ENCODE measurements around the gene SLC25A17. TPM values are rescaled to one million over a fixed set of nuclear protein-coding genes. Genes with fewer than 3 reads are reported as not detected.
A peak's percentile ranks its signal among the peaks of the same experiment; 100 is the strongest.
"Not testable (repeated sequence)": the region's sequence is repeated elsewhere in the genome, so short reads cannot be mapped to it uniquely, and the experiment has no call there.

SLC25A17 gene, protein sequence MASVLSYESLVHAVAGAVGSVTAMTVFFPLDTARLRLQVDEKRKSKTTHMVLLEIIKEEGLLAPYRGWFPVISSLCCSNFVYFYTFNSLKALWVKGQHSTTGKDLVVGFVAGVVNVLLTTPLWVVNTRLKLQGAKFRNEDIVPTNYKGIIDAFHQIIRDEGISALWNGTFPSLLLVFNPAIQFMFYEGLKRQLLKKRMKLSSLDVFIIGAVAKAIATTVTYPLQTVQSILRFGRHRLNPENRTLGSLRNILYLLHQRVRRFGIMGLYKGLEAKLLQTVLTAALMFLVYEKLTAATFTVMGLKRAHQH
- 21.4 TPM for polyA plus RNA-seq (2013, experiment 1 of 2; ENCODE audit: insufficient read length)
- polyA plus RNA-seq (2013, experiment 2 of 2; ENCODE audit: insufficient read length): 22.2 TPM

DNA sequence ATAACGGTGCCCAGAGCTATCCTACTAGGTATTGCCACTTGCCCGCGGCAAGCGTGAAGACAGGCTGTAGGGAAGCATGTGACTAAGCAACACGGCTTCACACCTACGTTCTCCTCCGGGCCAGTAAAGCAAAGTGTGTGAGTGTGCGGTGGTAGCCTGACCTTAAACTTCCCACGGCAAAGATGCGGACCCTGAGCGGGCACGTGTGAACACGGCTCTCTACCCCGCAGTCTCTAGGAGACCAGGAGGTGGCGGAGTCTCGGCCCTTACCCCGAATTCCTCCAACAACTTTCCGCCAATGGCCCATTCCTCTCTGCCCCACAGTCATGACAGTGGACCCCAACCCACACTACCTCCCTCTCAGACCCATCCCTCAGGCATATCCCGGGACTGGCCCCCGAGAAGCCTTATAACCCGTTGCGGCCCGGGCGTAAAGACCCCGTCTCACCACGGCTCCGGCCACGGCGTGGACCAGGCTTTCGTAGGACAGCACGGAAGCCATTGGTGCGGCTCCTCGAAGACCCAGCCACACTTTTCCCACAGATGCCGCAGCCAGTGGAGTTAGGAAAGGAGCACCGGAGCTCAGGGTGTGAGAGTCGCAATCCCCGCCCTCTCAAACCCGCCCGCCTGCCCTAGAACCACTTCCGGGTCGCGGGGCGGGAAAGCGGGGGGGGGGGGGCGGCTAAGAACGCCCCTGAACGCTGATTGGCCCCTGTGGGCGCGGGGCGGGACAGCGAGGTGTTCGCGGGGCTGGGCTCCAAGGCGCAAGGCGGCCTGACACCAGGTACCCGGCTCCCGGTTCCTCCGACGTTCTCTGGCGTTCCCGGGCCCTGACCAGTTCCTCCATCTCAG is at the start of gene SLC25A17:
Gene SLC25A17, minus strand, starts transcription at position 600 of the 852 bp plus-strand sequence. Its CDS starts 98 bp downstream, at position 502.
- DNase-seq: peak; percentile 83

DNA sequence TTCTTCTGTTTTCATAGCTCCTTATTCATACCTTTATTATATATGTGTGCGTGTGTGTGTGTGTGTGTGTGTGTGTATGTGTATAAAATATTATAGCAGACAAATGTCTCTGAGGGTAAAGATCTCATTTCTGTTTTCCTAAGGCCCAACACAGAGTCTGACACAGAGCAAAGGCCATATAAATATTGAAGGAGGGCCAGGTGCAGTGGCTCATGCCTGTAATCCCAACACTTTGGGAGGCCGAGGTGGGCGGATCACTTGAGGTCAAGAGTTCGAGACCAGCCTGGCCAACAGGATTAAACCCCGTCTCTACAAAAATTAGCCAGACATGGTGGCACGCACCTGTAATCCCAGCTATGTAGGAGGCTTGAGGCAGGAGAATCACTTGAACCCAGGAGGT is 49.2 kb upstream of the SLC25A17 start:
- not testable (repeated sequence) for DNase-seq

DNA sequence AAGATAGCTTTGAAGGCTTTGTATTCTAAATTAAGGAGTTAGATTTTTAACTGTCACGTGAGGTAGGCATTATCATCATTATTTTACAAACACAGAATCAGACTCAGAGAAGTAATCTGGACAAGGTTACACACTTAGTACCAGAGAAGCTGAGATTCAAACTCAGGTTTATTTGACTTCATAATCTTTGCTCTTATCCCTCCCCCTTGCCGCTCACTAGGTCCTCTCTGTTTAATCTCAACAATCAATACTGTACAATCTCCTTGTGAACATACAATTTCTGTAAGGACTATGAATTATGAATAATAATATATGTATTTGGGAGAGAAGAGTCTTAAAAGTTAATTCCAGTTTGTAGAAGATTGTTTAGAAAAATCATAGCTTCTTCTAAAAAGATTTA is 48.0 kb upstream of the SLC25A17 start:
- no peak for DNase-seq

DNA sequence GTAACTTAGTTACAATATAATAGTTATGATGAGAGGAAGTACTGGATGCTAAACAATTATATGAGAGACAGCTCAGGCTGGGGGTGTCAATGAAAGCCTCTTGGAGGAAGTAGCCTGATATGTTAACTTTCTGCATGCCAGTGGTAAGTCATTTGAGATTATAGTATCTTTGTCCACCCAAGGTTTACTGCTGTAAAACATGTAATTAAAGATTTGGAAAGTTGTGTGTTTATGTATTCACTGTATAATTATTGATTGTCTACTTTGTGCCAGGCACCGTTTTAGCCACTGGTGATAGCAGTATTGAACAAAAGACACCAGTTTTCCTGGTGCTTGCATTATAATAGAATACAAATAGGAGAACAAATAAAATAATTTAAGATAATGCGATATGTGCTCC is 43.4 kb upstream of the SLC25A17 start:
- no peak for DNase-seq

DNA sequence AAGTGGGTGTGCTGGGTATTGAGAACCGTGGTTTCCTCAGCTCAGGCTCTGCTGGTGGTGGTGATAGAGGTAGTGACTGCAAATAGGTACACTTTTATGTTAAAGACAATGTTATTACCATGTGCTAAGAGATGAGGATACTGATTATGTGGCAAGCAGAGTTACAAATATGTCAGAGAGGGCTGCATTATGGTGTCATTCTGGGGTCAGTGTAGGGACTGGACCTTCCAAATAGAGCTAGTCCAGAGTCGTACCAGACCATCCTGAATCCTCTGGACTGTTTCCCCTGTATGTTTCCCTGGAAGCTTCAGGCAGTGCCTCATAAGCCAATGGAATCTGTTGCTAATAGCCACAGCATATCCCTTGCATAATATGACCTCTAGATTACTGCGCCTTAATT is 42.9 kb upstream of the SLC25A17 start, which contains the start of gene DNAJB7:
Gene DNAJB7, minus strand, starts transcription at position 101 of the 400 bp plus-strand sequence. CDS start 119 bp downstream, outside the sequence.
- no peak for DNase-seq

DNA sequence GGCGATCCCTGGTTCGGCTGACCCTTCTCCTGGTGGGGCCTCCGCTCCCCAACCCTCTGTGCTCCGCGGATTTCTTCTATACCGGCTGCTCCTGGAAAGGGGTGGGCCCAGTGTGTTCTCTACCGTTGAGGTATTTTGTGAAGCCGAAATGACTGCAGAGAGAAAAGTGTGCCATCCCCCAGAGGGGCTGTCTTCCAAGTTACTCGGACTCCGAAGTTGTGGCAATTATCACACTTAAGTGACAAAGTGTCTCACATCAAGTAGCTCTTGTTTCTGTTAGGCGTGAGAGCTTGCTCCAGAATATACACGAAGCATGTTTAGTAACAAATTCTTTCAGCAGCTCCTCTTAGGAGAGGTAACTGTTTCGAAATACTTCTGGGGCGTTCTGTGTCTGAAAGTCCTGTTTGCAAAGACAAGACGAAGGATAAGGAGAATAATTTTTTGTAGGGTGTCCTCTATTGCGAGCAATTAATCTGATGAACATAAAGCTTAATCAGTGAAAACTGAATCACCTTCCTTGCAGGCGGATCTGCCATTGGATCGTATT is 38.2 kb upstream of the SLC25A17 start:
- DNase-seq: no peak

DNA sequence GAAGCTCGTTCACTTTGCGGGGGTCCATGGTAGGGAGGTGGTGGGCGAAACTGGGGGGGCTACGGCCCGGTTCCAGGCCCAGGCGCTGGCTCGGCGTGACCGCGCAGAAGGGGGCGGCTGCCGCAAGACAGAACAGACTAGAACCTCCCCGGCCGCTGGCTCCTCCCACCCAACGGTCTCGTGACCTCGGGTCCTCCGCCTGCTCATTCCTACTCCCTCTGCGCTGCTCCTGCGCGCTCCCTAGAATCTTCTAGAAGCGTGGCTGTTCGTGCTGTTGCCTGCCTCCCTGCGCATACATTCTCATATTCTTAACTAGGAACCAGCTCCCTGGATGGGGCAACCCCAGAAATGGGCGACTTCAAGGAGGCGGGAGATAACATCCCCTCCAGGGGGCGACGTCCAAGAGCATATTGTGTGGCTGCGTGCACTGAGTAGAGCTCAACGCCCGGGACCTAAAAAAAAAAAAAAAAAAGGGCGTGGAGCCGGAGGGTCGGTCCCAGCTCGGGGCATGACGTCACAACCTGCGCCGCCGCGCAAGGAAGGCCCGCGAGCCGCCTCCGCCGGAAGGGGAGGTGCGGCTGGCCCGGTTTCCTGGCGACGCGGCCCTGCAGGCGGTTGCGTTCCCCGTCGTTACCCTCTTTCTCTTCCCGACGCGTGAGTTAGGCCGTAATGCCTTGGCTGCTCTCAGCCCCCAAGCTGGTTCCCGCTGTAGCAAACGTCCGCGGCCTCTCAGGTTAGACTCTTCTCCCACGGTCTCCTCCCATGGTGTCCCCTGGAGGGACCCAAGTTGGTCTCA is 37.6 kb upstream of the SLC25A17 start, which contains the start of the genes ST13 and XPNPEP3:
Gene ST13, minus strand, starts transcription at position 127 of the 796 bp plus-strand sequence. Its CDS starts 99 bp downstream, at position 28.
Gene XPNPEP3, plus strand, starts transcription at position 636 of the 796 bp plus-strand sequence. Its CDS starts 34 bp downstream, at position 670.
- DNase-seq: peak; percentile 98

DNA sequence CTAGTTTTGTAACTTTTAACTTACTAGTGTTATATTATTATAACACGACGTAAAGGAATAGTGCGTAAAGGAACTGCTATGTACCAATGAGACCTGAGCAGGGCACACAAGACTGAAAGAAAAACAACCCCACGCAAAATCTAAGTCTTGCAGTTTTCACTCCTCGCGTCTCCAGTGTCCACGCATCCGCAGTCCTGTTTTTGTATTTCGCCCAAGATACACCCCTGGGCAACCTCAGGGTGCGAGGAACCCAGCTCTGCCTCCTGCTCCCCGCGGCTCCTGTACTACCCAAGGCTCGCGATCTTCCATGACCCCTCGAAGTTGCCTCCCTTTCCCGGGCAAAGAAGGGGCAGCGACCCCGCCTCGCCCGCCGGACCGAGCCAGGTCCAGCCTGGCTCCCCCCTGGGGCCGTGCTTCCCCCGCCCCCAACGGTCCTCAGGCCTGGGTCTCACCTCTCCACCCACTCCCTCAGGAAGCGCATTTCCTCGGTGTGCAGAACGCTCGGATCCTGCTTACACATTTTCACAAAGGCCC is 36.9 kb upstream of the SLC25A17 start:
- no peak for DNase-seq

DNA sequence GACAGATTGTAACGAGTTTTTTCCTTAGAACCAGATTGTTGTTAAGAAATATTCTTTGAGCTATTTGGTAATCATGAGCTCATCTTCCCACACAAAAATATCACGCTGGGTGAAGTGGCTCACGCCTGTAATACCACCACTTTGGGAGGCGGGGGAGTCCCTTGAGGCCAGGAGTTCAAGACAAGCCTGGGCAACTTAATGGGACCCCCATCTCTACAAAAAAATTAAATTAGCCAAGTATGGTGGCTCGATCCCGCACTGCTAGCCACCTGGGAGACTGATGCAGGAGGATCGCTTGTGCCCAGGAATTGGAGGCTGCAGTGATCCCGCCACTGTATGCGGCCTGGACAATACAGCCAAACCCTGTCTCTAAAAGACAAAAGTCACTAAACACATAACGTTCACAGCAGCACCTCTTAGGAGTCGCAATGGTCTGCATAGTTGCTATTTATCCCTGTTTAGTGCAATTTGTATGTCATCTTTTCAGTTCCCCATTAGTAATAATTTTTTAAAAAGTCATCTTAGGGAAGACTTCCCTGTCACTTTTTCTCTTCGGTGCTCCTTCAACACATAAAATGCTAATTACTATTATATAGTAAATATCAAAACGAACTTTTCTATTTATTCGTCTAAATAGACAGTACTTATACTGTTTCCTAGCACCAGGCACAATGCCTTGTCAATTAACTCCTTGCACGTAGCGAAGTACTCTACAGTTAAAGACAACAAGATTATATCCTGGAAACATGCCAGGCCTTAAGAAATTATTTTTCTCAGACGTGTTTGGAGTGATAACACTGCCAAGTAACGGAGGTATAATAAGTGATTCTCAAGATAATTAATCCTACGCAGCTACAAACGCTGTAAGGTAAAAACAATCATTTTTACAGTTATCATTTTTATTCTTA is 36.2 kb upstream of the SLC25A17 start:
- DNase-seq: no peak

DNA sequence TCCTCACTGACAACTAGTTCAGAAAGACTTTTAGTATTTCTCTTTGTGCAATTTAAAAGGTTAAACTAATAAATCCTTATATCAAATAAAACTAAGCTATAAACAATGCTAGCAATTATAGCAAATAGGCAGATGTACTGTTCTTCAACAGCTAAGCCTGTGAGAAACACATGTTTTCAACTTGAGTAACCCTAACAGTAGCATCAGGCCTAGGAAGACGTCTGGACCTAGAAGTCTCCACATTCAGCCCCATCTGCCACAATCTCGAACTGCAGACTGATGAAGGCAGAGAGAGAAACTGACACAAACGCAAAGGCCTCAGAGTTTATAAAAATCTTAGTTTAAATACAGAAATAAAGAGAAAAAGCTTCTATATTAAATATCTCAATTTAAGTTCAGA is 34.8 kb upstream of the SLC25A17 start:
- DNase-seq: no peak

DNA sequence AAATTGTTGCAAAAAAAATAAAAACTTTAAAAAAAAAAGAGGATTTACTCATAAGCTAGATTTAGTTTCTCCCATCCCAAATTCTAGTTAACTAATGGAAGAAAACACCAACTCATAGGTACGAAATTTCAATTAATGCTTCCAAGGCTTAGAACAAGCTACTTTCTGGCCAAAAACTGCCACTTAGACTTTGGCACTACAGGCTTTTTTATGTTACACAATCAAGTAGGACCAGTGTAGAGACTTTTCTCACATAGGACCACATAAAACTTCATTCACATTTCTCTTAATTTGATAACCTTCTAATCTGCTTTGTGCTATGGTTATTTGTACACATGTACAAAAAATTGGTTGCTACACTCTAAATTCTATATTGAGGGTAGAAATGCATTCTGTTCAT is 34.2 kb upstream of the SLC25A17 start:
- no peak for DNase-seq

DNA sequence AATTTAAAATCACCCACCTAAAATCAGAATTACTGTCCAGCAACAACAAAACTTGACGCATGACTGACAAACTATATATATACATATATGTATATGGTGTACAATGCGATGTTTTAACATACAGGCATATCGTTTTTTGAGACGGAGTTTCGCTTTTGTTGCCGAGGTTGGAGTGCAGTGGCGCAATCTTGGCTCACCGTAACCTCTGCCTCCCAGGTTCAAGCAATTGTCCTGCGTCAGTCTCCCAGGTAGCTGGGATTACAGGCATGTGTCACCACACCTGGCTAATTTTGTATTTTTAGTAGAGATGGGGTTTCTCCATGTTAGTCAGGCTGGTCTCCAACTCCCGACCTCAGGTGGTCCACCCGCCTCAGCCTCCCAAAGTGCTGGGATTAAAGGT is 26.7 kb upstream of the SLC25A17 start:
- not testable (repeated sequence) for DNase-seq

DNA sequence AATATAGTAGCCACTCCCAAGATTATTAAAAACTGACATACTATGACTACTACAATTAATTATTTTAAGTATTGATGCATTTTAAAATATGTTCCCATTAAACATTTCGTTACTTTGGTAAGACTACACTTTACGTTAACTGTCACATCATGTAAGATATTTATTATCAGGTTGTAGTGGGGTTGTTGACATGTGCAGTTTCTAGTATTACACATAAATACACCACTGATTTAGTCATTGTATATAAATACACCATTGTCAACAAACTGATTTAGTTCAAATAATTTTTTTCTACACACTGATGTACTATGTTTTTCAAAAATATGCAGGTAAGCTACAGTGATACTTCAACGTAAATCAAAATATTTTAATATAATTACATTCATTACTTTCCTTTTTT is 25.8 kb upstream of the SLC25A17 start:
- no peak for DNase-seq

DNA sequence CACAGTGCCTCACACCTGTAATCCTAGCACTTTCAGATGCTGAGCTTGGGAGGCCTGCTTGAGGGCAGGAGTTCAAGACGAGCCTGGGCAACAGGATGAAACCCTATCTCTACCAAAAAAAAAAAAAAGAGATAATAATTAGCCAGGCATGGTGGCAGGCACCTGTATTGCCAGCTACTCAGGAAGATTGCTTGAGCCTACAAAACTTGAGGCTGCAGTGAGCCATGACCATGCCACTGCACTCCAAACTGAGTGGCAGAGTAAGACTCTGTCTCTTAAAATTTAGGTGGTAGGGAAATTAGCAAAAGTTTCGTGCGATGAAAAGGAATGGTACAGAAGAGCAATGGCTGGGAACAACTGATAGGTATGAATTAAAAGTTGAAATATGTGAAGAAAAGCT is 19.3 kb upstream of the SLC25A17 start:
- no peak for DNase-seq

DNA sequence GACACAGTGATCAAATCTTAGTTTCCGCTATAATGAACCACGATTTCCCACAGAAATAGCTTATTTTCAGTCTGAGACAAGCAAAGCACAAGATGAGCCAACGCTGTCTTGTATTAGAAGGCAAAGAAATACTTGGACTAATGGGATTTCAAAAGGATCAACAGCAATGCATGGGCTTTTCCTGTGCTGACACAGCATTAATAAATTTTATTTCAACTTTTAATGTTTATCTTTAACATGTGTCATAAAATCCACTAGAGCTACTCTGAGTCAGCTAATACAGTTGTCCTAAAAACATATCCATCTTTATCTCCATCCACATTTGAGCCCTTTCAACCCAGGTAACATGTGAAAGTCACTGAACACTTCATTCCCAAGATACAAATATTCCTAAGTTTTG is 15.5 kb upstream of the SLC25A17 start:
- DNase-seq: no peak

DNA sequence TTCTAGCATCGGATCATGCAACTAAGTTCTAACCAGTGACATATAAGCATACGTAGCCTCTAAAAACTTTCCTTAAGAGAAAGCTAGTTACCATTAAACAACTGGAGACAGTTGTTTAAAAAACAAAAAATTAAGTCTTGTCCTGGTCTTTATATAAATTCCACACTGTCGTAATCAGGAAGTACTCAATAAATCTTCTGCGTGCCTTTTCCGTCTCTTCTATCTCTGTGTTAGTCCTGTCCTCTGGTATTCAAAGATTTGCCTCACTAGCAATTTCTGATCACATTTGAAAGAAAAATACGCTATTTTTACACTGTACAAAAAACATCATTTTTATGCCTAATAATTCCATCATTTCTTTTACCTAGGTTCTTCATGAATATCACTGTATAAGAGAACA is 10.0 kb upstream of the SLC25A17 start:
- DNase-seq: no peak

DNA sequence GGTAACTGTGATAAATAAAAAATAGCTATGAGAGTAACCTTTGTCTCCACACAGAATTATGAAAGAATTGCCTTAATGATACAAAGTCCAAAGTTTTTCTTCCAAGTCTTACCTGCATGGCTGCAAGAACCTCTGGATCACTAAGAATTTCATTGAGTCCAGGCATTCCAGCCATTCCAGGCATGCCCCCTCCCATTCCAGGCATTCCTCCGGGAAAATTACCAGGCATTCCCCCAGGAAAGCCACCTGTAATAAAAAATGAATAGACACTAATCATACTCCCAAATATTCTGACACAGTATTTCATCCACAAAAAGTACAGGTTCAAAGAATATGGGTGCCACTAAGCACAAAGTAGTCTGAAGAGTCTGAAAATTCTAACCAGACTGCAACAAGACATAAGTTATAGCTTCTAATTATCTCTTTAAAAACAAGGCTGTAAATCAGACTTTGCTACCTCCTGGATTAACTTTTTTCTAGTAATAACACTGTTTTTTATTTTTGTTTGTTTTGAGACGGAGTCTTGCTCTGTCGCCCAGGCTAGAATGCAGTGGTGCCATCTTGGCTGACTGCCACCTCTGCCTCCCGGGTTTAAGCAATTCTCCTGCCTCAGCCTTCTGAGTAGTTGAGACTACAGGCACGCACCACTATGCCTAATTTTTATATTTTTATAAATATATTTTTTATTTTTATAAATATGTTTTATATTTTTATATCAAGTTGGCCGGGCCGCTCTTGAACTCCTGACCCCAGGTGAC is 8.0 kb upstream of the SLC25A17 start:
- no peak for DNase-seq

DNA sequence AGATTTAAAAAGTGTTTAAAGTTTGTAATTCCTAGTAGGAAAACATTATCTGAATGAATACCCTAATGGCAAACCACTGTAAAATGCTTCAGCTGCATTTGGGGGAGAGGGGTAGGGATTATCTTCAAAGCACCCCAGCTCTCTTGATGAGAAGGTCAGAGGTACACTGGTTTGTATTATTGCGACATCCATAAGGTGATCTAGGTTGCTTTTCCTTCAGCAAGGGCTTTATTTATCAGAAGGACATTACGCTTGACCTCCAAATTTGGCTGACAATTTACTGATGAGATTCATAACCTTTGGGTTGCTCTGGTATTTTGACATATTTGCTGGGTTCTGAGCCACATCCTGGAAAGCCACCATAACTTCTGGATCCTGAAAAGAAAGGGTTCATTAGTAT is 7.1 kb upstream of the SLC25A17 start:
- DNase-seq: not testable (repeated sequence)

DNA sequence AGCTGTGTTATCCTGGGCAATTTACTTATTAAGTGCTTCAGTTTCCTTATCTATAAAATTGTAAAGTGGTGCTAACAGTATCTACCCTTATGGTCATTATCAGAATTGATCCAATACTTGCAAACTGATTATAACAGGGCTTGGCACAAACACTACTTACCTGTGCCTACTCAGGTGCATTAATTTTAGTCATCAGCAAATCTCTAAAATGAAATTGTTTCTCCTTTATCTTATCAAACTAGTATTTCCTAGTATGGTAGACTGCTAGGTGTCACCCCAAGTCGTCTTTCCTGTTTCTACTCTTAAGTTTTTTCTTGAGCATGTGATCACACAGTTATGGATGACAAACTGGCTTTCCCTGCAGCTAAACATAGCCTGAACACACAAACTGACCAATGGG is 4.3 kb upstream of the SLC25A17 start:
- no peak for DNase-seq

DNA sequence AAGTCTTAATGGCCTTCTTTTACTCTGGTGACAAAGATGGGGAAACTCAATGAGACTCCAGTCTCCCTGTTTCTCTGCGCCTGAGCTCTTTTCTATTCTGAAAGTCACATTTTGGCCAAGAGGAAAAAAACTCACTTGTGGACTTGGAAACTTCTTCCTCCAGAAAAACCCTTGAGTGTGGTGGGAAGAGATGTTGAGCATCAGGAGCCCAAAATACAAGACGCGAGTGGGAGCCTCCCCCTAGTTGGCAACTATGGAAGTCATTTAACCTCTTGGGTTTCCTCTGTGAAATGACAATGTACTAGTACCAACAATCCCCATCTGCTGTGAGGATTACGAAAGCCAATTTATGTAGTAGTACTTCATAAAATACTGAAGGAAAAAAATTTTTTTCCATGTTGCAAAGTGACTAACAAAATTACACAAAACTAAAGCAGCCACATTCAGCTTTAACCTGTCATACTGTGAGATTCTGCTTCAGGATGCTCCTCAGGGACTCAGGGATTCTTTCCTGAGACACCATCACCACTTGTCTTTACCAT is 524 bp upstream of the SLC25A17 start:
- DNase-seq: peak; percentile 13

All from fibroblast of skin of abdomen (primary cell).